Thymus (tissue), 2 donors: ENCODE measurements around the gene CTNND1. TPM values are rescaled to one million over a fixed set of nuclear protein-coding genes. Genes with fewer than 3 reads are reported as not detected.

Experiments
- polyA plus RNA-seq: library from polyadenylated mRNA; stranded (reverse); fragments of 200-250 nt; gene quantifications from one replicate; pipeline ENCODE4 v1.2.3, GENCODE V29; 2013
- total RNA-seq: library from RNA; stranded (reverse); fragments of 120-200 nt; gene quantifications from one replicate; pipeline ENCODE4 v1.2.4, GENCODE V29; 2013
- donor health status: healthy.

Gene CTNND1
- total and polyA plus RNA-seq, 2 donors: 34.9 to 38.6 TPM

Other genes starting within 250 kb of the CTNND1 start
- 2.3 TPM for gene SLC43A1, start 246.1 kb upstream of the CTNND1 start, total RNA-seq
- 5.1 TPM for gene SLC43A1, start 246.1 kb upstream of the CTNND1 start, polyA plus RNA-seq
- gene TIMM10, start 231.0 kb upstream of the CTNND1 start, total RNA-seq: 46.3 TPM
- gene TIMM10, start 231.0 kb upstream of the CTNND1 start, polyA plus RNA-seq: 49.3 TPM
- 0.05 TPM for gene SMTNL1, start 224.2 kb upstream of the CTNND1 start, total RNA-seq
- gene SMTNL1, start 224.2 kb upstream of the CTNND1 start, polyA plus RNA-seq: 0.05 TPM
- gene UBE2L6, start 194.1 kb upstream of the CTNND1 start, total RNA-seq: 119 TPM
- gene UBE2L6, start 194.1 kb upstream of the CTNND1 start, polyA plus RNA-seq: 98.7 TPM
- 9.8 TPM for gene SERPING1, start 164.1 kb upstream of the CTNND1 start, total RNA-seq
- gene SERPING1, start 164.1 kb upstream of the CTNND1 start, polyA plus RNA-seq: 164 TPM
- 0.94 TPM for gene YPEL4, start 111.9 kb upstream of the CTNND1 start, total RNA-seq
- gene YPEL4, start 111.9 kb upstream of the CTNND1 start, polyA plus RNA-seq: 5.9 TPM
- 22.0 TPM for gene CLP1, start 104.0 kb upstream of the CTNND1 start, total RNA-seq
- 13.6 TPM for gene CLP1, start 104.0 kb upstream of the CTNND1 start, polyA plus RNA-seq
- gene ZDHHC5, start 93.7 kb upstream of the CTNND1 start, total RNA-seq: 17.4 TPM
- 21.0 TPM for gene ZDHHC5, start 93.7 kb upstream of the CTNND1 start, polyA plus RNA-seq
- 19.4 TPM for gene MED19, start 49.6 kb upstream of the CTNND1 start, total RNA-seq
- gene MED19, start 49.6 kb upstream of the CTNND1 start, polyA plus RNA-seq: 13.3 TPM
- 60.2 TPM for gene TMX2, start 49.2 kb upstream of the CTNND1 start, total RNA-seq
- gene TMX2, start 49.2 kb upstream of the CTNND1 start, polyA plus RNA-seq: 61.4 TPM
- gene SELENOH, start 20.3 kb upstream of the CTNND1 start, total RNA-seq: 206 TPM
- 198 TPM for gene SELENOH, start 20.3 kb upstream of the CTNND1 start, polyA plus RNA-seq
- gene BTBD18, start 10.0 kb upstream of the CTNND1 start, total RNA-seq: under 0.01 TPM
- gene BTBD18, start 10.0 kb upstream of the CTNND1 start, polyA plus RNA-seq: 0.02 TPM